Endometrial microvascular endothelial cells (primary cell): ENCODE results near the gene MUC5B. TPM values are rescaled to one million over a fixed set of nuclear protein-coding genes. Genes with fewer than 3 reads are reported as not detected.

Source experiments
- in situ Hi-C: cut with HindIII; loops from 2 replicates; pipeline ENCODE4 v1.10.0; 2017; ENCODE audit warnings: low sequenced_read_pairs, low pct_unique_long_range_greater_than_20kb; ENCODE audit errors: inconsistent ontology term
- total RNA-seq: library from RNA; depleted of rRNA; stranded (reverse); fragments of >200 nt; gene quantifications from one replicate; pipeline ENCODE4 v1.2.3, GENCODE V29; 2015; ENCODE audit errors: inconsistent ontology term

MUC5B gene
- total RNA-seq, 1 donor from 2014 or later: not detected

DNA sequence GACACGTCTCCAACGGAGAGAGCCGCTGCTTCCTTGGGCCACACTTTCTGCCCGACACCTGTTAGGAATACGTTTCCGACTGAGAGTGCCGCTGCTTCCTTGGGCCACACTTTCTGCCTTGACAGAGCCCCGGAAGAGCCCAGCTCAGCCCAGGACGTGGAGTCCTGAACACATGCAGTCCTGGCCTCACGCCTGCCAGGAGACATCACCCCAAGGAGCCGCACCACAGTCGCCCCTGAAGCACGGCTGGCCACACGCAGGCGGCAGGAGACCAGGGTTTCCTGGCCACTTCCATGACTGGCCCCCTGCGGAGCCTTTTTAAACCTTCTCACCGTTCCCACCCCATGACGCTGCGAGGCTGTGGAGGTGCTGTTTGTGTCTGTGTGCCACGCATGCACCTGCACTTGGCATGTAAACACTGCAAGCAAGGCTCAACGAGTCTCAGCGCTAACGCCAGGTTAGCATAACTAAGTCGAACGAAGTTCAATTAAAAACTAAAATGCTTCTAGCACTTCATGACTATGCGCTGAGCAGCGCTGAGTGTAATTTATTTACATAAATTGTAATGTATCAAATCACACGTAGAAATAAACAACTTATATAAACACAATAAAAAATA lies 77.8 kb downstream of the MUC5B start:
- in situ Hi-C loops: no loop called here

DNA sequence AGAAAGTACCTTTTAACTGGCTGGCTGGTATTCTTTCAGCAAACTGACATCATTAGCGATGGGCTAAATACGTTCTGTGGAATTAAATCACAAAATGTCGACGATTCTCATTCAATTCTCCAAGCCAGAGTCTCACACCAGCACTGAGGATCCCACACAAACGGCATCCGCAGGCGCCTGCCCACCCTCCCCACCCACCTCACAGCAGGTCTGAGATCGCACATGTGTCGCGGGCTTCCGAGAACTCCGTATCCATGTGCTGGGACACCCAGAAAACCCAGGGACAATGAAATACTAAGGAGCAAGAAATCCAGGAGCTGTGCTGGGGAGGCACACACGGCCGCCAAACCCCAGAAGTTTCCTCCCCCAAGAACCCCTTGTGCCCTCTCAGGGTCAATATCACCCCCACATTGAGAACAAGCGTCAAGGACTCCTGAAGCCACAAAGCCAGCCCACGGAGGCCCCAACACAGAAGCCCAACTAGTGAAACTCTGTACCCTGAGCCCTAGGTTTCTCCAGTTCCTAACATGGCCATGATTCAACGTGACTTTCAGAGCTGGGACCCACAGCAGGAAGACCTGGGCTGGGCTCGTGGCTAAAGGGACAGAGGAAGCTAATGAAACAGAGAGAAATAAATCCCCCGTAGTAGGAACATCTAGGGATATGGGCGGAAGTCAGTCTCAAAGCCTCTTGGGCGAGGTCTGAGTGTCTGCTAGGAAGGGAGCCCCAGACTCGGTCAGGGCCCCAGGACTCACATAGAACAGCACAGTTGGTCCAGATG lies 78.5 kb downstream of the MUC5B start:
- in situ Hi-C loops: no loop called here

DNA sequence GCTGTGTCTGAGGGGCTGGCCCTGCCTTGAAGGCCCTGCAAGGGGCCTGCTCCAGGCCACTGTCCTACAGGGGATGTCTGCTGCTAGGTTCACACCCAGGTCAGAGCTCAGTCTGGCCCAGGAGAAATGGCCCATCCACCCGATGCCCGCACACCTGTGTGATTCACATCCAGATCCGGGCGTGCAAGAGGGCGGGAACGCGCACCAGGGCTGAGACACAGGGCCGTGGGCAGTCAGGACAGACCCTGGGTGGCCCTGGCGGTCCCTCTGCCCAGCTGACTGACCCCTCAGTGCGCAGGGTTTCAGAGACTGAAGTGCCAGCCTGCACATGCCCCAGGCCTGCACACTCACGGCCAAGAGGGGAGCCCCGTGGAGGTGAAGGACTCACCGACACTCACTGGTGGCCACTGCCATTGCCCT lies 79.2 kb downstream of the MUC5B start:
- in situ Hi-C loops: no loop called here

DNA sequence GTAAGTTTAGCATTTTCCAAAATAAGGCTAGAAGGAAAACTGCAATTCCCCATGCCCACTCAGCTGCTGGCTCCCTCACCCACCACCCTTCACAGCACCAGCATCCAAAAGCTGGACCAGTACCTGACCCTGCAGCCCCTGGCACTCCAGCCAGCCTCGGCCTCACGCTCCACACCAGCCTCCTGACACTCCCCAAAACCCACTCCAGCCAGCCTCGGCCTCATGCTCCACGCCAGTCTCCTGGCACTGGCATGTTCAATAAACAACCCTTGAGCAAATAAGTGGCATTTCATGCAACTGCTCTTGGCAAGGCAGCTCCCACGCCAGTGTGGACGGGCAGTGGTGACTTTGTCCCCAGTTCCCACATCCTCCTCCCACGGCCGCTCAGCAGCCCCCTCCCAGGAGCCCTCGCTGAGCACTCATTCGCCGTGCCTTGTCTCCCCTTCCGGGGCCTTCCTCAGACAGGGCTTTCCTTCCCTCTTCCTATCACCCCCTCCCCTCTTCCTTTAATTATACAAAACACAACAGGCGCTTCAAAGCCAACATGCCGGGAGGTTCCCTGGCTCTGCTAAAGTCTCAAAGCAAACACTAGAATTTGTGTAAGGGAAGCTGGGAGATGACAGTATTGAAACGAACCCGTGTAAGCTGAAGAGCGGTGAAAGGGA lies 79.7 kb downstream of the MUC5B start:
- in situ Hi-C loops: no loop called here

DNA sequence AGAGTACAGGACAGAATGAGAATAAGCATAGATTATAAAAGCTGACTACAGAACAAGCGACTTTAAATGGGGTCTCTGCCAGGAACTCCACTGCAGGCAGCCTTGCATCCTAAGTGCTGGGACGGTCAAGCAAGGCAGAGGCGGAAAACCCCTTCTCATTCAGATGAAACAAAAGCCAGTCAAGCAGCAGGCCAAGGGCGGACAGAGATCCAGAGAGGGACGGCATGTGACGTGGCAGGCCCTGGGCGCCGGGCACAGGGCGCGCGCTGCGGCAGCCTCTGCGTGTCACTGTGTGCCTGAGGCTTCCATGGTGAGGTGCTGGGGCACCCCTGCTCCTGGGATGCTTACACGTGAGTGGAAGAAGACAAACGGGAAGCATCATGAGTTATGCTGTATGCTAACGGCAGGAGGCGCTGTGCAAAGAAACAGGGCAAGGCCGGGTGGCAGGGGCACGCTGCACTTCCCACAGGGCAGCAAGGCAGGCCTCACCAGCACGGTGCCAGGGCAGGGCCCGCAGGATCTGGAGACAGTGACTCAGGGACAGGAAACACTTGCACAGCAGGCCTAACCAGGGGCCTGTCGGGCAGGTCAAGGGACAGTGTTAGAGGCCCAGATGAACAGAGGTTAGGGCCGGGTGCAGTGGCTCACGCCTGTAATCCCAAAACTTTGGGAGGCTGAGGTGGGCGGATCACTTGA lies 80.4 kb downstream of the MUC5B start:
- in situ Hi-C loops: no loop called here

DNA sequence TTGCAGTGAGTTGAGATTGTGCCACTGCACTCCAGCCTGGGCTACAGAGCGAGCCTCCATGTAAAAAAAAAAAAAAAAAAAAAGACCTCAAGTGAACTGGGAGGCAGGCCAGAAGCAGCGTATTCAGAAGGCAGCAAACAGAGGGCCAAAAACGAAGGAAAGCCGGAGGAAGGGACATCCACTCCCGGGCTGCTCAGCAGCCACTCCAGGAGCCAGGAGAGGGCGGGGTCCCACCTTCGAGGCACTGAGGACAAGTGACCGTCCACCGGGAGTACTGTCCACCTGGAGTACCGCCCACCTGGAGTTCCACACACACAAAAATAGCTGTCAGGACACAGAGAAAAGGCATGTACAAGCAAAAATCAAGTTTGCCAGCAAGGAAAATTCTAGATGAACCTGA lies 81.1 kb downstream of the MUC5B start:
- in situ Hi-C loops: no loop called here

DNA sequence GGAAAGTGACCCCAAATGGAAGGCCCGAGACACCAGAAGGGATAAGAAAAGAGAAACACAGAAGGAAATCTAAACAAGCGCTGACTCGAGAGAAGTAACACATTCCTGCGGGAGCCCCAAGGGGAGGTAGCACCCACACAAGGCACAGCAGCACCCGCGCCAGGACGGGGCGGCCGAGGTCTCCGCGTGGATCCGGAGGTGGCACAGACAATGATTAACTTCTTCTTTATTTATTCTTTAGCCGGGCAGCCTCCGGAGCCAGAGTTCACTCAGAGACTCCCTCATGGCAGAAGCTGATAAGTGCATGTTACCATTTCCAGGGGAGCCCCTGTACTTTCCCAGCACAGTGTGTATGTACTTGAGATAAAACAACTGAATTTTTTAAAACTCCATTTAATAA lies 81.5 kb downstream of the MUC5B start:
- in situ Hi-C loops: no loop called here

DNA sequence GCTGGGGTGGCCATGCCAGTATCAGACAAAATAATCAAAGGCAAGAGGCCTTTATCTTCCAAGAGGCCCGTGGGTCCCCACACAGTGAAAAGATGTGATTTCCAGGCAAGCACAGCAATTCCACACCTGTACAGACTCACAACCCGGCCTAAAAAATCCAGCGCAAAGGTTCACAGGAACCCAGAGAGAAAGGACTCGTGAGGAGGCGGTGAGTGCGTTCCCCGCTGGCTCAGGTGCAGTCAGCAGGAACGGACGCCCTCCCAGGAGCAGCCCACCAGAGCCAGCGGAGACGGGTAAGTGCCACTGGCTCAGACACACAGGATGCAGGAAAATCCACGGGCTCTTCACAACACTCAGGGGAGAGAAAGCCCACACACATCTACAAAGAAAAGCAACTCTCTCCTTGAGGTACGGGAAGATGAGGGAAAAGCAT lies 82.2 kb downstream of the MUC5B start:
- in situ Hi-C loops: no loop called here

DNA sequence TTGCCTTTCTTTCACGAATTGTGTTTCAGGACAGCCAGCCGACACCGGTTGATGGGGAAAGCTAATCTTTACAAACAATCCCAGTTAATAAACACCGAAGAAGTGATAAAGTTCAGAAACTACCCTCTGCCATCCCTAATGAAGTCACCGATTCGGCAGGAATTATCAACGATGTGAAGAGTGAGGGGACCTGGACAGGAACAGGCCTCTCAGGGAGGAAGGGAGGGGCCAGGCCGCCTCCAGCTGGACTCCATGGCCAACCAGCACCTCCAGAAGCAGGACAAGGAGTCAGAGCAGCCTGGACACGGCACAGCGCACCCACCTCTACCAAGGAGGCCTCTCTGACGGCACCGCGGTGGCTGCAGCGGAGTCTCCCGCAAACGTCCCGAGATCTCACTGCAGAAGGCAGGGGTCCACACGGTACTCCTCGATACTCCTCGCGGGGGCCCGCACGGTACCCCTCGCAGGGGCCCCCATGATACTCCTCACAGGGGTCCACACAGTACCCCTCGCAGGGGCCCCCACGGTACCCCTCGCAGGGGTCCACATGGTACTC lies 82.7 kb downstream of the MUC5B start:
- in situ Hi-C loops: no loop called here

DNA sequence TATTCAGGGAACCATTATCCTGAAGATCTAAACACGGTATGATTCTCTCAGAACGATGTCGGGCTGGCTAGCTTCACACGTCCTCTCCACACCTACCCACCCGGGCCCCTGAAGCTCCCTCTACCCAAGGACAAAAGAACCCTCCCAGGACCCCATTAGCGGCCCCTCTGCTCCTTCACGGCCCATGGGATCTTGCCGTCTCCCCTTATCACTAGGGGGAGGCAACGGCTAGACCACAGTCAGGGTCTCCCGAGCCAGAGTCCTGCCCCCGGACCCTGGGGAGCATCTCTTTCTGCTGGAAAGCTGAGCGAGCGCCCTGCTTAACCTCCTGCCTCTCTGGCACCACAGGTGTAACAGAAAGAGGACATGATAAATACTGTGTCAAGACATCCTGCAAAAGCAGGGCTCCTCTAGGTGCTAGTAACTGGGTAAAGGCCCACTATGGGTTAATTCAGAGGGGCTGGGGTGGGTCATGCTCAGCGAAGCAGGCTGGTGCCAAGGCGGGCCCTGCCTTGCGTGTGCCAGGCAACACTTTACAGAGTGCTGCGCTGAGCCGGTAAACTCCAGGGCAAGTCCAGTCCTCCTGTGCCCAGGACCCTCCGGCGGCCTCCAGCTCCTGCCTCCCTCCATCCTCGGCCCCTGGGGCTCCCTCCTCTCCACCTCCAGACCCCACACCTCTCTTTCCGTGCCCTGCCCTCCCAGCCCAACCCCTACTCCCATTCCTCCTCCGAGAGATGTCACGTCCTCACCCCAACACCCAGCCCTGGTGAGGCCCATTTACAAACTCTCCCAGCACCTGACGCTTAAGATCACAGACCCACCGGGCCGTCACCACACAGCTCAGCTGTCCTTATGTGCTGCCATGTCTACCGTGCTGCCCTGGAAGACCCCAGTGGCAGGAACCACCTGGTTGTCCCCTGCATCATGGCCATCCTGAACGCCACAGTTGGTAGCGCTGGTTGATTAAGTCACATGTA lies 83.6 kb downstream of the MUC5B start:
- in situ Hi-C loops: no loop called here

DNA sequence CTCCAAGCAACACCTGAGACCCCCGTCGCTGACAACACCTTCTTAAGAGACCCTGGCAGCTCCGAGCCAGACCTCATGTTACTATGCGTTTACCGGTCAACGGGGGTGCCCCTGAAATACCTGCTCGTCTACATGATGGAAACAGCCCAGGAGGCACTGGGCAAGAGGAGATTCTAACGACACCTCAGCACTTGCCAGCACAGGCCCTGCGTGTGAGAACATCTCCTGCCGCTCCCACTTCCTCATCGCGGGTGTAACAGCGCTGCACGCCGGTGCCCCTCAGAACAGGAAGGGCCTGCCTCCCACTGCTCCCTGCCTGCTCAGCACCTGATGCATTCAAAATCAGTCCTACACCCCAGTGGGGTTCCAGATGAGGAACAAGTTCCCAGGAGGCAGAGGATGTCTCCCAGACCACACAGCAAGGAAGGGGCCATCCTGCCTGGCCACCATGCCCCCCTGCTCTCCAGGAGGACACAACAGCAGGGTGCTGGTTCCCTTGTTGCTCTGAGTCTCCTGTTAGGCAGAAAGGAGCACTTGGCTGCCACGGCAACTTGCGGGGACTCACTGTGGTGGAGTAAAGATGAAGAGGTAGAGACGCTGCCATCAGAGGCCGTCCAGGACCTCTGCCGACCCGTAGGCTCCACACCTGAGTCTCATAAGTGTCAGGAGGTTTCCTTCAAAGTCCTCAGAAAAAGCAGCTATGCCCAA lies 84.5 kb downstream of the MUC5B start:
- in situ Hi-C loops: no loop called here

DNA sequence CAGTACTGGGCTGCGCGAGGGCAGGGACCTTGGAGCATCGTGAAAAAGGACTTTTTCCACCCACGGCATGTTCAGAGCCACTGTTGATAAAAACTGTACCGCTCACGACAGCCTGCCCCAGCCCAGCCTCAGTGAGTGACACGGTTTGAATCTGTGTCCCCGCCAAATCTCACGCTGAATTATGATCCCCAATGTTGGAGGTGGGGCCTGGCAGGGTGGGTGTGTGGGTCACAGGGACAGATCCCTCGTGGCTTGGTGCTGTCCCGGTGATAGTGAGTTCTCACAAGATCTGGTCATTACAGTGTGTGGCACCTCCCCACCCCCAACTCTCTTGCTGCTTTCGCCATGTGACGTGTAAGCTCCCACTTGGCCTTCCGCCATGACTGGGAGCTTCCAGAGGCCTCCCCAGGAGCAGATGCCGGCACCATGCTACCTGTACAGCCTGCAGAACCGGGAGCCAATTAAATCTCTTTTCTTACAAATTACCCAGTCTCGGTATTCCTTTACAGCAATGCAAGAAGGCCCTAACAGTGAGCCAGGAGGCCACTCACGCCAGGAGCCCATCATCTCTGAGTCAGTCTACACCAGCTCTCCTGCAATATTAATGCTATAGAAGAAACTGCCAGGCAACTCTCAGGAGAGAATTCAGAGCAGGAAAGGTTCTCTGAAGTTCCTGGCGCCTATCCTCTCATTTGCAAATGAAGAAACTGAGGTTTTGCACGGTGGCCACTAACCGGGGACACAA lies 85.3 kb downstream of the MUC5B start:
- in situ Hi-C loops: no loop called here

DNA sequence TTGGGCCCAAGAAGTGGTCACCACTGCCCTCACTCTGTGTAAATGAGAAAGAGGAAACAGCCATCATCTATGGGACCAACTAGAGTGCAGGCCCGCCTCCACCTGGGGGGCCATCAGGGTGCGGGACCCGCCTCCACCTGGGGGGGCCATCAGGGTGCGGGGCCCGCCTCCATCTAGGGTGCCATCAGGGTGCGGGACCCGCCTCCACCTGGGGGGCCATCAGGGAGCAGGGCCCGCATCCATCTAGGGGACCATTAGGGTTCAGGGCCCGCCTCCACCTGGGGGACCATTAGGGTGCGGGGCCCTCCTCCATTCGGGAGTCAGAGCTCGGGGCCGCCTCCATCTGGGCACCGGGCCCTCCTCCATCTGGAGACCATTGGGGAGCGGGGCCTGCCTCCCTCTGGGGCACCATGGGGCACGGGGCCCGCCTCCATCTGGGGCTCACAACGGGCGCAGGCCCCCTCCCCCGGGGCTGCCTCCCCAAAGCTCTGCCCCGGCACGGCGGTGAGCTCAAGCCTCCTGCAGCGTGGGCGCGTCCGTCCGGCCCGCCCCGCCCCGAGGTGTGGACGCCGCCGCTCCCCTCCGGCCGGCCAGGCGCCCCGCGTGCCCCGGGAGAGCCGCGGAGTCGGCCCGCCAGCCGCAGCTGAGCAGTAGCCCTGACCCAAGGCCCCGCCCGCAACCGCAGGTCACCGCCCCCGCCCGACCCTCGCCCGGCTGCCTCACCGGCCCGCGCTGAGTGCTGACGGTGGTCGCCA lies 86.1 kb downstream of the MUC5B start:
- in situ Hi-C loops: no loop called here

DNA sequence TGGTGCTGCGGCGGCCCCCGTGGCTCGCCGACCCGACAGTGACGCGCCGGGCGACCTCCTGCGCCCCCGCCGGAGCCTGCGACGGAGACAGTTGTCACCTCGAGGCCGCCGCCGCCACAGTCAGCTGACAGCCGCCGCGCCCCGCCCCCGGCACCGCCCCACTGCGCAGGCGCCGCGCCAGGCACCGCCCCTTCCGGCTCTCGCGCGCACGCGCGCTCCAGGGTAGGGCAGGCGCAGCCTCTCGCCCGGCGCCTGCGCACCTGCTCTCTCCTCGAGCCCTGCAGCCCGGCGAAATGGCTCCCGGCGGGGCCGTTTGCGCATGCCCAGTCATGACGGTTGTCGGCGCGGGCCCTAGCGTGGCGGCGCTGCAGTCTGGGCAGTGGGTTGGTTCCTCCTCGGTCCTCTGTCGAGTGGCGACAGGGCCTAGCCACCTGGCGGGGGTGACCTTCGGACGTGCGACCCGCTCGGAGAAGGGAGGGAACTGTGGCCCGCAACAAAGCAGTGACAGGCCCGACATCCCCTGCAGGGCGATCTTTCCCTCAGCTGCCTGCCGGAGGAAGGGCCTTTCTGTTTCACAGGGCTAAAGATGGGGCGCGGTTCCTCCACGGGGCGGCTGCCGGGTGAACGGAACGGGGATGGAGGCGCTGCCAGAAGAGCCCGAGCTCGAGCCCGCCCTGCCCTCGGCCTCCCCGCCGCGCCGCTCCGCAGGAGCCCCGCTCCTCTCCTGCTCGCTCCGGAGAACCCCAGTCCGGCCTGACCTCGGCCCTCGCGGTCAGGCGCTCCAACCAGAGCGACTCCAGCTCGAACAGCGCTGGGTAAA lies 86.8 kb downstream of the MUC5B start, which contains the start of gene TOLLIP:
TSS of gene TOLLIP (minus strand) at position 135 of the 820 bp plus-strand sequence. CDS start at position 1, 134 bp downstream.
- in situ Hi-C loops: no loop called here

DNA sequence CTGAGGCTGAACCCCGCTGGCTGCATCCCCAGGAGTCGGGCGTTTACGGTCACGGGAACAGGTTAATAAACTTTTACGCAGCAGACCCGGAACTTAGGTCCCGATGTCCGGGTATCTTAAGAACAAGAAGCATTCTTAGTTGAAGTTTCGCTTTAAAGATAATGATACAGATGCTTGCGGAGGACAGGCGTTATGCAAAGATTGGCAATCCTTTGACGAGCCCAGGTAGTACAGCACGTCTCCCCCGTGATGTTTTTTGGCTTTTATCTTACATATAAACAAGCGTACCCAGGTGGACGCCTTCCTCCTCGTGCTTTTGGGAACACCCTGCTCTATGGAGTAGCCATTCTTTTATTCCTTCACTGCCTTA lies 87.4 kb downstream of the MUC5B start:
- in situ Hi-C loops: no loop called here
